ENCODE data around the gene HOXA7.

DNA sequence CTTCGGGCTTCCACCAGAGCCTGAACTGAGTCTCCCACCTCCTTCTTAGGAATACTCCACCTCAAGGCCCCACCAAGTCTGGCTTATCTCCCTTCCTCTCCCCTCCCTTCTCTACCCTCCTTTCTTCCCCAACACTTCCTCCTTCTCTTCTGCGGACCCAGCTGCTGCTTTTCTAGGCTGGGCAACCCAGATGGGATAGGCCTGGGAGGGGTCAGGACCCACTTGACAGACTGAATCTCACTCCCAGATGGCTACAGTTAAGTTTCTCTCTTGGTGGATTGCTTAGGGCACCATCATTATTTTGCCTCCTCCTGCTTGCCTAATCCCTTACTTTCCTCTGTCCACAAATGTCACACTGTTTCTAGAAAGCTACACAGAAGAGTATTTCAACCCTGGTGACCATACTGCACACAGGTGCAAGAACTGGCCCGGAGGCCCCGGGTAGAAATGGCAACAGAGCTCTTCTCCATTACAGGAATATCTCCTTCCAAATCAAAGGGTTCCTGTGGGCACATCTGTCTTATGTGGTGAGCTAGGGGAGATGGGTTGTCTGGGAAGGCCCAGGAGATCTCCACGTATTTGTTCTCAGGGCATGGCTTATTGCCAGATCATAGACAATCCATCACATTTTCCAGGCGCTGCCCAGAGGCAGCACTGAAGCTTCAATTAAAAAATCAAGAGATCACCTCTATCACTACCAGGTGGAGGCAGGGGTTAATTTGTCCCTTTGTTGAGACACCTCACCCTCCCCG lies 33.7 kb upstream of the HOXA7 start:
- no peak for TF ChIP-seq POLR2A (IDR thresholded peaks at IDR 0.05)
- TF ChIP-seq, protein P1, sequence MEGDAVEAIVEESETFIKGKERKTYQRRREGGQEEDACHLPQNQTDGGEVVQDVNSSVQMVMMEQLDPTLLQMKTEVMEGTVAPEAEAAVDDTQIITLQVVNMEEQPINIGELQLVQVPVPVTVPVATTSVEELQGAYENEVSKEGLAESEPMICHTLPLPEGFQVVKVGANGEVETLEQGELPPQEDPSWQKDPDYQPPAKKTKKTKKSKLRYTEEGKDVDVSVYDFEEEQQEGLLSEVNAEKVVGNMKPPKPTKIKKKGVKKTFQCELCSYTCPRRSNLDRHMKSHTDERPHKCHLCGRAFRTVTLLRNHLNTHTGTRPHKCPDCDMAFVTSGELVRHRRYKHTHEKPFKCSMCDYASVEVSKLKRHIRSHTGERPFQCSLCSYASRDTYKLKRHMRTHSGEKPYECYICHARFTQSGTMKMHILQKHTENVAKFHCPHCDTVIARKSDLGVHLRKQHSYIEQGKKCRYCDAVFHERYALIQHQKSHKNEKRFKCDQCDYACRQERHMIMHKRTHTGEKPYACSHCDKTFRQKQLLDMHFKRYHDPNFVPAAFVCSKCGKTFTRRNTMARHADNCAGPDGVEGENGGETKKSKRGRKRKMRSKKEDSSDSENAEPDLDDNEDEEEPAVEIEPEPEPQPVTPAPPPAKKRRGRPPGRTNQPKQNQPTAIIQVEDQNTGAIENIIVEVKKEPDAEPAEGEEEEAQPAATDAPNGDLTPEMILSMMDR (IDR thresholded peaks at IDR 0.05): no peak
